Thoracic aorta (tissue), 2 donors: ENCODE data around the gene MRPL36. TPM values are rescaled to one million over a fixed set of nuclear protein-coding genes. Genes with fewer than 3 reads are reported as not detected.

ENCODE experiments used
- ATAC-seq: fragments of 150-250 bp; one replicate; pipeline ENCODE4 v1.8.0; 2017; ENCODE audit warnings: low read depth; ENCODE audit not compliant: insufficient number of reproducible peaks, low FRiP score
- DNase-seq: peaks from one replicate; pipeline ENCODE4 v3.0.0-alpha.2; 2020; ENCODE audit warnings: low spot score
- H3K27ac ChIP-seq, 2 donors: fragments of 200-600 bp; sonication (generic); 1 replicate in 1 of 2; 2 replicates in 1 of 2; pipeline ENCODE4 v1.5.1; 2016; ENCODE audit warnings: mild to moderate bottlenecking in 2 of 2, moderate library complexity in 2 of 2
- H3K27me3 ChIP-seq: fragments of 200-600 bp; sonication (generic); replicated peaks from 2 replicates; pipeline ENCODE4 v1.6.0; 2016; ENCODE audit warnings: mild to moderate bottlenecking; ENCODE audit not compliant: insufficient read depth
- H3K36me3 ChIP-seq: fragments of 200-600 bp; sonication (generic); one replicate; pipeline ENCODE4 v1.5.1; 2016
- H3K4me1 ChIP-seq, 2 donors: fragments of 200-600 bp; sonication (generic); 1 replicate in 1 of 2; 2 replicates in 1 of 2; pipeline versions ENCODE4 v1.5.1 to v1.6.0; 2016; ENCODE audit warnings: low read depth in 2 of 2, mild to moderate bottlenecking in 1 of 2; ENCODE audit not compliant: control insufficient read depth in 1 of 2
- H3K4me3 ChIP-seq: fragments of 200-600 bp; sonication (generic); 2 replicates; pipeline ENCODE4 v1.5.1; 2016; ENCODE audit warnings: mild to moderate bottlenecking
- H3K9me3 ChIP-seq: fragments of 200-600 bp; sonication (generic); 2 replicates; pipeline ENCODE4 v1.5.1; 2016
- CTCF ChIP-seq: fragments of 200-600 bp; sonication (generic); IDR thresholded peaks from one replicate; pipeline ENCODE4 v1.5.1; 2019; ENCODE audit warnings: antibody characterized with exemption
- total RNA-seq, 2 donors: library from RNA; depleted of rRNA; stranded (reverse); fragments of >200 nt; gene quantifications; one replicate each; pipeline versions ENCODE4 v1.1.0 to v1.2.3, GENCODE V29; 2016

Gene MRPL36
- total RNA-seq, 2 donors from 2014 or later, result 26.2 to 26.9 TPM

- H3K27me3 ChIP-seq, result no peaks in the 10 kb centered on the region
- no peak overlapping the region for H3K4me3 ChIP-seq
- no peak for DNase-seq
- H3K27ac ChIP-seq, result no peak overlapping the region
- ATAC-seq, result no peak
- H3K36me3 ChIP-seq, result peaks cover 54% of the 10 kb centered on the region
- H3K9me3 ChIP-seq, result no peaks in the 10 kb centered on the region
- H3K4me1 ChIP-seq, result no peaks in the 10 kb centered on the region
- TF ChIP-seq CTCF, result no peak
These were observed 16.2 kb upstream of the MRPL36 start for GRCh38 chr5:1815881-1816292.

DNA sequence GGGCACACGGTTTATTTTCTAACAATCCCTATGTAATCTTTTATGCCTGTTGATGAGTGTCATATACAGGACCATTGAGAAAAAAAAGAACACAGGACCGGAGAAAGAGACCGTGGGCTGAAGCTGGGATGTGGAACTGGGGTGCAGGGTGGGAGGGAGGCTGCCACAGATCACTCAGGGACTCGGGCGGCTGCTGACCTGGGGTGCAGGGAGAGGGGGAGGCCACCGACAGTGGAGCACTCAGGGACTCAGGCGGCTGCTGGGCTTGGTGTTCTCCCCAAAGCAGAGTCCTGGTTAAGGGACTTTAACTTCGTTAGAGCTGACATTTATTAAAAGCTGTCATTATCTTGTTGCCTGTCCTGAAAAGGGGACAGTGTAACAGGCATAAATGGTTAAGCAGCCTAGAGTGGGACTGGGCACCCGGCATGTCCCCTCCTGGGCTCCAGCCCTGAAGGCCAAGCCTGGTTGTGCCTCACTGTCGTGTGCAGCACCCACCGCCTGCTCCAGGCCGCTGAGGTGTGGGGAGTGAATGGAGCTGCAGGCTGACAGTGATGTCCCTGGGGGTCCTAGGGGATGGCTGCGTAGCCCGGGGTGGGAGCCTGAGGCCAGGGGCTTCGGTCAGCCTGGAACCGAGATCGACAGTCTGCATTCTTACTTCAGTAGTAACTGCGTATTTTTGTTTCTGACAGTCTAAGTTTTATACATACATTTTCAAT is 15.6 kb upstream of the MRPL36 start:
- Histone ChIP-seq H3K27ac (no peak overlapping the region), H3K9me3 (no peaks in the 10 kb centered on the region), H3K27me3 (no peaks in the 10 kb centered on the region), H3K4me3 (no peak overlapping the region), H3K4me1 (no peaks in the 10 kb centered on the region), H3K36me3 (peaks cover 48% of the 10 kb centered on the region)
- TF ChIP-seq CTCF, result no peak
- no peak for DNase-seq
- ATAC-seq, result no peak

DNA sequence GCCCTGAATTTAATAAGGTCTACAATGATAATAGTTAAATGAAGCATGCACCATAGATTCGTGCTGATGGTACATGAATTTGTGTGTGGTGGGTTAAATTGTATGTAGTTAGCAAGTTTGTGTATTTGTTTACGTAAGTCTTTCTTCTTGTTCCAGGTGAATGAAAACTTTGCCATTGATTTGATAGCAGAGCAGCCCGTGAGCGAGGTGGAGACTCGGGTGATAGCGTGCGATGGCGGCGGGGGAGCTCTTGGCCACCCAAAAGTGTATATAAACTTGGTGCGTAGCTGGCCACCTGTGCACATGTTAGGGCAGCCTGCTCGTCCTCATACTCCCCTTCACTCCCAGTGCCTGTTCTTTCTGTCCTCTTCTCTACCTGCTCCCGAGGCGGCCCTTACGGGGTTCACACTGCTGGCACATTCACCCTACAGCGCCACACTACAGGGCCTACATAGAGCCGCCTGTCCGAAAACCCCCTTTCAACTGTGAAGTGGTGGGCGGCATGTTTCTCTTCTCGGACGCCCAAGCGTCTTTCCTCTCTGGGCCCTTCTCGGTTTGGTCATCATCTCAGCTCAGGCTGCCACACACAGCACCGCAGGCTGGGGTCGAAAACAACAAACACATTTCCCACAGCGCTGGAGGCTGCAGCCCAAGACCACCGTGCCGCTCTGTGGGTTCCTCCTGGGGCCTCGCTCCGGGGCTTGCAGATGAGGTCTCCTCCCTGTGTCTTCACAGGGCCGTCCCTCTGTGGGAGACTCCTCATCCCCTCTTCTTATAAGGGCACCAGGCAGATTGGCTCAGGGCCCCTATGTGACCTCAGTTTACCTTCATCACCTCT is 14.8 kb upstream of the MRPL36 start:
- Histone ChIP-seq H3K4me3 (no peak overlapping the region), H3K4me1 (no peaks in the 10 kb centered on the region), H3K36me3 (peaks cover 44% of the 10 kb centered on the region), H3K9me3 (no peaks in the 10 kb centered on the region), H3K27me3 (no peaks in the 10 kb centered on the region), H3K27ac (no peak overlapping the region)
- DNase-seq (no peak), ATAC-seq (no peak)
- no peak for TF ChIP-seq CTCF

DNA sequence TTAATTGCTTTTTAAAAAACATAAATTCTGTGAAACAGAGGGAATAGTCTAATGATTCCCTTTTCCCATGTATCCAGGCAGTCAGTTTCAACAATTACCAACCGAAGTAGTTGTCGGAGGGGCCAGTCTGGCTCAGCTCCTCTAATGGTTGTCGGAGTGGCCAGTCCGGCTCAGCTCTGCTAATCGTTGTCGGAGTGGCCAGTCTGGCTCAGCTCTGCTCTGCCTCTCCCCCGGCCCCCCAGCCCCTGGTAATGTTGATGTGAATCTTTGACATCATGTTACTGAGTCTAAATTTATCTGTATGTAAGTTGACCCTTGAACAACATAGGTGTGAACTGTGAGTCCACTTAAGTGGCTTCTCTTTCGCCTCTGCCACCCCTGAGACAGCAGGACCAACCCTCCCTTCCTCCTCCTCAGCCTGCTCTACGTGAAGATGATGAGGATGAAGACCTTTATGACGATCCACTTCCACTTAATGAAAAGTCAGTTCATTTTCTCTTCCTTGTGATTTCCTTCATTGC is 11.0 kb upstream of the MRPL36 start:
- no peaks in the 10 kb centered on the region for H3K27me3 ChIP-seq
- no peaks in the 10 kb centered on the region for H3K4me1 ChIP-seq
- no peak for DNase-seq
- no peak overlapping the region for H3K4me3 ChIP-seq
- H3K27ac ChIP-seq, result no peak overlapping the region
- H3K36me3 ChIP-seq, result peaks cover 49% of the 10 kb centered on the region
- no peaks in the 10 kb centered on the region for H3K9me3 ChIP-seq
- no peak for ATAC-seq
- TF ChIP-seq CTCF, result no peak

DNA sequence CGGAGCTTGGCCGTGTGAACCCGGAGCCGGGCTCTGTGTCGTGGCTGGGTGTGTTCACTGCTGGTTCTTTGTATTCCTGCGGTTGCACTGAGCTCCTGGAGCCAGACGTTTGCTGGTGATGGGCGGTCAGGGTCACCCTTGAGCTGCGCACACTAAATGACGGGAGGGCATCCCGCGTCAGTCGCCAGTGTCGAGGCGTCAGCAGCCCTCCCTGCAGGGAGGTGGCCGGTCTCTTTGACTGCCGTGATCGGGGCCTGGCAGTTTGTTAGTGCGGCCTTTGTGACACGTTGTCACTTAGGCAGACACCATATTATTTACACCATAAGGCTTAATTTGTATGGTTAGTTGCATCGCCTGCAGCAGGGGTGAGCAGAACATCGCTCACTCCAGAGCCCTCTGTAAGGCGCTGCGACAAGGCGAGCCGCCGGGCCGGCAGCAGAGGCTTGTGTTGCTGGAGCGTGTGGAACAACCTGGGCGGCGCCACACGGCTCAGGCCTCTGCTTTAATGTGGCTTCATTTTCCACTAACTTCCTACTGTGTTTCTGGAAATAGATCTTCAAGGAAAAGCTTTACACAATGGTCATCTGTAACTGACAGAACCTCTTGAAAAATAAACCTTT is 9.9 kb upstream of the MRPL36 start:
- Histone ChIP-seq H3K27me3 (no peaks in the 10 kb centered on the region), H3K9me3 (no peaks in the 10 kb centered on the region), H3K36me3 (peaks cover 49% of the 10 kb centered on the region), H3K4me3 (no peak overlapping the region), H3K27ac (no peak overlapping the region), H3K4me1 (no peaks in the 10 kb centered on the region)
- no peak for TF ChIP-seq CTCF
- ATAC-seq (no peak), DNase-seq (no peak)
